Stimulated activated CD8-positive, alpha-beta memory T cell treated with anti-CD3 and anti-CD28 coated beads, Interleukin-4, amount 100 ng/mL, for 48 hours (primary cell): ENCODE measurements around the gene ABCA5.
"Not testable (repeated sequence)": the region's sequence is repeated elsewhere in the genome, so short reads cannot be mapped to it uniquely, and the experiment has no call there.

Source experiments
- DNase-seq: peaks from one replicate; pipeline ENCODE4 v3.0.0-alpha.2; 2020

Gene ABCA5

GRCh38 chr17:69196105-69196653 lies 130.8 kb downstream of the ABCA5 start:
- DNase-seq, result not testable (repeated sequence)
